Lower lobe of right lung (tissue), 2 donors: ENCODE data around the gene LMNTD2. TPM values are rescaled to one million over a fixed set of nuclear protein-coding genes. Genes with fewer than 3 reads are reported as not detected.
A peak's percentile ranks its signal among the peaks of the same experiment; 100 is the strongest.
"Not testable (repeated sequence)": the region's sequence is repeated elsewhere in the genome, so short reads cannot be mapped to it uniquely, and the experiment has no call there.

ENCODE experiments used
- ATAC-seq, 2 donors: fragments of 200-7000 bp; cut with Tn5 transposase; one replicate each; pipeline ENCODE4 v1.9.1; 2020 to 2022; ENCODE audit warnings: mild to moderate bottlenecking in 2 of 2, moderate library complexity in 2 of 2
- DNase-seq: peaks from one replicate; pipeline ENCODE4 v3.0.0-alpha.2; 2020
- H3K27ac ChIP-seq: fragments of 200-600 bp; one replicate; pipeline ENCODE4 v1.8.0; 2022
- H3K27me3 ChIP-seq: fragments of 200-600 bp; one replicate; pipeline ENCODE4 v1.8.0; 2022; ENCODE audit warnings: low read depth
- H3K36me3 ChIP-seq: fragments of 200-600 bp; one replicate; pipeline ENCODE4 v1.8.0; 2022; ENCODE audit warnings: mild to moderate bottlenecking
- H3K4me1 ChIP-seq: fragments of 200-600 bp; one replicate; pipeline ENCODE4 v1.8.0; 2022
- H3K4me3 ChIP-seq: fragments of 200-600 bp; one replicate; pipeline ENCODE4 v1.8.0; 2022; ENCODE audit warnings: mild to moderate bottlenecking
- H3K9me3 ChIP-seq: fragments of 200-600 bp; one replicate; pipeline ENCODE4 v1.8.0; 2022
- intact Hi-C: fragments of 100-400 bp; cut with DNase I; formaldehyde crosslinking; loops from one replicate; pipeline ENCODE4 v1.11.0; 2022
- total RNA-seq: library from RNA; stranded (reverse); fragmentation: NEBNext Ultra II Directional; extraction: Animal tissue kit (Norgen Biotek cat#: 25700); gene quantifications from one replicate; pipeline ENCODE4 v1.2.1, GENCODE V29; 2021
- TF ChIP-seq, protein P1 (sequence below): fragments of 200-600 bp; IDR thresholded peaks from one replicate; pipeline ENCODE4 v1.8.0; 2022; ENCODE audit warnings: antibody characterized with exemption, mild to moderate bottlenecking
- donor health status: DM: no; HTN: yes; CAD: no; lungs with severe emphysema.

LMNTD2 gene
- total RNA-seq, 1 donor from 2014 or later, result 6.0 TPM

DNA sequence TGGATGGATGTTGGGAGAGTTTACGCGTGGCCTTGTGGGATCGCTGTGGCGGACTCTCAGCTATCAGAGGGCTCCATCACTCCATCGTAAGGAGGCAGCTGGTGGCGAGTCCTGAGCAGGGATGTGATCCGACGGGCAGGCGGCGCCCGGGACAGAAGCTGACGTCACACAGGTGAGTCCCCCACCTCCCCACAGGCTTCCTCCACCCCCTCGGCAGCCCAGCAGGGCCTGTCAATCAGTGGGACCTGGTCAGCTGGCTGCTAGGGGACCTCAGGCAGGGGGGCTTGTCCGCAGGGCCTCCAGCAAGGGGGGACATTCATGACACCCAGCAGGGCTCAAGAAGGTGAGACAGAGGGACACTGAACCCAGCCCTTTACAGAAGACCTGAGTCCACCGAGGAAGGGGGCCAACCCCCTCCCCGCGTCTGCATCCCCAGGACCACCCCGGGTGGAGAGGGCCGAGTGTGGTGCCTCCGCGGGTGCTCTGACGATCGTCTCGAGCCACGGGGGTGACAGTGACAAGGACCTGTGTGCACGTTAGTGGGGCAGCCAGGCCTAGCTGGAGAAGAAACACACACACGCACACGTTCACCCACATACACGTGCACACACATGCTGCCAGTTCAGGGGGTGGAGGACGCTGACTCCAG, 32.2 kb downstream of the LMNTD2 start:
- DNase-seq, result no peak
- ATAC-seq, result no peak
- H3K36me3 ChIP-seq, result peaks cover 23% of the 10 kb centered on the region
- no peaks in the 10 kb centered on the region for H3K27me3 ChIP-seq
- no peak overlapping the region for H3K27ac ChIP-seq
- H3K9me3 ChIP-seq, result no peaks in the 10 kb centered on the region
- H3K4me3 ChIP-seq, result no peak overlapping the region
- intact Hi-C loops, result no loop called here
- no peaks in the 10 kb centered on the region for H3K4me1 ChIP-seq
- TF ChIP-seq, protein P1, sequence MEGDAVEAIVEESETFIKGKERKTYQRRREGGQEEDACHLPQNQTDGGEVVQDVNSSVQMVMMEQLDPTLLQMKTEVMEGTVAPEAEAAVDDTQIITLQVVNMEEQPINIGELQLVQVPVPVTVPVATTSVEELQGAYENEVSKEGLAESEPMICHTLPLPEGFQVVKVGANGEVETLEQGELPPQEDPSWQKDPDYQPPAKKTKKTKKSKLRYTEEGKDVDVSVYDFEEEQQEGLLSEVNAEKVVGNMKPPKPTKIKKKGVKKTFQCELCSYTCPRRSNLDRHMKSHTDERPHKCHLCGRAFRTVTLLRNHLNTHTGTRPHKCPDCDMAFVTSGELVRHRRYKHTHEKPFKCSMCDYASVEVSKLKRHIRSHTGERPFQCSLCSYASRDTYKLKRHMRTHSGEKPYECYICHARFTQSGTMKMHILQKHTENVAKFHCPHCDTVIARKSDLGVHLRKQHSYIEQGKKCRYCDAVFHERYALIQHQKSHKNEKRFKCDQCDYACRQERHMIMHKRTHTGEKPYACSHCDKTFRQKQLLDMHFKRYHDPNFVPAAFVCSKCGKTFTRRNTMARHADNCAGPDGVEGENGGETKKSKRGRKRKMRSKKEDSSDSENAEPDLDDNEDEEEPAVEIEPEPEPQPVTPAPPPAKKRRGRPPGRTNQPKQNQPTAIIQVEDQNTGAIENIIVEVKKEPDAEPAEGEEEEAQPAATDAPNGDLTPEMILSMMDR, result no peak

DNA sequence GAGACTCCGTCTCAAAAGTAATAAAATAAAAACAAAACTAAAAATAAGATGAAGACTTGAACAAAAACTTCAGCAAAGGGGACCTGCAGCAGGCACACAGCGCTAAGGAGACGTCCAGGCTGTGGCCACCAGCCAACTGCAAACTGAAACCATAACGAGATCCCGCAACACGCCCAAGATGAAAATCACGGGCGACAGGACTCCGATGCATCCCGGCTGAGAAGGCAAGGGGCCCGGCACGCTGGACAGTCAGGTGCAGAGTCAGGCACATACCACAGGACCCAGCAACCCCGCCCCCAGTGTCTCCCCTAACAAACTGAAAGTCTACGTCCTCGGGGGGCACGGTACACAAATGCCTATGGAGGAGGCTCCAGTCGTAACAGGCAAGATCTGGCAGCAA, 34.3 kb downstream of the LMNTD2 start:
- Histone ChIP-seq H3K4me3 (no peak overlapping the region), H3K9me3 (no peaks in the 10 kb centered on the region), H3K4me1 (no peaks in the 10 kb centered on the region), H3K36me3 (peaks cover 2% of the 10 kb centered on the region), H3K27me3 (no peaks in the 10 kb centered on the region), H3K27ac (no peak overlapping the region)
- no peak for ATAC-seq
- intact Hi-C loops, result no loop called here
- TF ChIP-seq, protein P1, result no peak
- no peak for DNase-seq

DNA sequence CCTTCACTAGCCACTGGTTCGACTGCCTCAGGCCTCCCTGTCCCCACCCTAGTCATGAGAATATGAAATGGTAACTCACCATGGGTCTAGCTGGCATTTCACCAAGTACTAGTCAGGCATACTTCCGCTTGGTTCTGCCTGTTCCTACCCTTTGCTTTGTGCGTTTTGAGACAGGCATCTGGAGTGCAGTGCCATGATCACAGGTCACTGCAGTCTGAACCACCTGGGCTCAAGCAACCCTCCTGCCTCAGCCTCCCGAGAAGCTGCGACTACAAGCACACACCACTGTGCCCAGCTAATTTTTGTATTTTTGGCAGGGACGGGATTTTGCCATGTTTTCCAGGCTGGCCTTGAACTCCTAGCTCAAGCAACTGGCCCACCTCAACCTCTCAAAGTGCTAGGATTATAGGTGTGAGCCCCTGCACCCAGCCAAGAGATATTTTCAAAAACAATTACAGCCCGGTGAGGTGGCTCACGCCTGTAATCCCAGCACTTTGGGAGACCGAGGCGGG, 39.3 kb downstream of the LMNTD2 start:
- Histone ChIP-seq H3K4me1 (no peaks in the 10 kb centered on the region), H3K27ac (no peak overlapping the region), H3K27me3 (no peaks in the 10 kb centered on the region), H3K9me3 (no peaks in the 10 kb centered on the region), H3K36me3 (no peaks in the 10 kb centered on the region), H3K4me3 (no peak overlapping the region)
- intact Hi-C loops, result no loop called here
- ATAC-seq (no peak), DNase-seq (no peak)
- TF ChIP-seq, protein P1, result no peak

DNA sequence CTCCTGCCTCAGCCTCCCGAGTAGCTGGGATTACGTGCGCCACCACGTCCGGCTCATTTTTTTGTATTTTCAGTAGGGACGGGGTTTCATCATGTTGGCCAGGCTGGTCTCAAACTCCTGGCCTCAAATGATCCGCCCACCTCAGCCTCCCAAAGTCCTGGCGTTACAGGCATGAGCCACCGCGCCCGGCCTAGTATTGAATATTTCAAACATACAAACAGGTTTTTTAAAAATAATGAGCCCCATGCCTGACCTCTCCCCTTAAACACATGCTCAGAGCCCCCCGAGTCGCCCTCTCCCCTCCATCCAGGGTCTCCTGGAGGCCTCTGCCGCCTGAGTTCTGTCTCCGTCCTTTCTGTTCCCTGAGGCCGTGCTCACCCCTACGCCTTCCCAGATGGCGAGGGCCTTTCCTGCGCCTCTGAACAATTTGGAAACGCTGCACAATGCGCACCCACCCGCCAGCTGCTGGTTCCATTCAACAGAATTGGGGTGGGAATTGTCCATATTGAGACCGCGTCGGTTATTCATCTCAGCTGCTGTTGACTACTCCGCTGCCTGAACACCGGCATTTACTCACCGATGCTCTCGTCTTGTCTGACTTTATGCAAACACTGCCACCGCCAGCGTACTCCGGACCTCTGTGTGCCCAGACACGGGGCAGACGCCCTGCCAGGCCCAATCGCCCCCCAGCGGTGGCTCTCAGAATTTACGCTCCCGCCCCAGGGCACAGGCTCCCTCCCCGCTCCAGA, 39.9 kb downstream of the LMNTD2 start:
- Histone ChIP-seq H3K4me3 (no peak overlapping the region), H3K27me3 (no peaks in the 10 kb centered on the region), H3K4me1 (no peaks in the 10 kb centered on the region), H3K27ac (no peak overlapping the region), H3K36me3 (no peaks in the 10 kb centered on the region), H3K9me3 (no peaks in the 10 kb centered on the region)
- TF ChIP-seq, protein P1, result no peak
- no peak for ATAC-seq
- intact Hi-C loops, result no loop called here
- peak; percentile 50 for DNase-seq

DNA sequence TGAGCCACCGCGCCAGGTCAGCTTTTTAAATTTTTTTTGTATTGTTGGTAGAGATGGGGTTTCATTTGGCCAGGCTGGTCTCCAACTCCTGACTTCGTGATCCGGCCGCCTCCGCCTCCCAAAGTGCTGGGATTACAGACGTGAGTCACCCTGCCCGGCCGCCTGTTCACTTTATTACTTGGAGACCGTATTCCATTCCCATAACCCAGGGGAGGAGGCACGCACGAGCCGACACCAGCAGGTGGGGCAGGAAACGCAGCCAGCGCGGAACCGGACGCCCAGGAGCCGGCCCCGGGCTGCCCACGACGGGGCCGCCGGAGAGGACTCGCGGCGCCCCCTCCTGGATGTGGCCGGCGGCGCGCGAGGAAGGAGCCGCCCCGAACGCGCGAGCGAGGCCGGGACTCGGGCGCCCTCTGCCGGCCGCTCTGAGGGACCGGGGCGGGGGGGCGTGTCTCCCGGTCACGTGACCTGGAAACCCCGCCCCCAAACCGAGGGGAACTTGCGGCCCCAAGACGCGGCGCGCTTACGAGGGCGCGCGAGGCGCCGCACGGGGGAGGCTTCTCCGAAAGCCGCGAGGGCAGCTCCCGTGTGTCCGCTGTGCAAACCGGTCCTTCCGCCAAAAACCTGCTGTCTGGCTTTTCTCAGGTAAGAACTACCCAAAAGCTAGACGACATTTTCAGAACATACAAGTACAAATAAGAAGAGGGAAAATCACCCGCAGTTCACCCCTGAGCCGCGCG, 41.9 kb downstream of the LMNTD2 start:
- no peaks in the 10 kb centered on the region for H3K27me3 ChIP-seq
- TF ChIP-seq, protein P1, result no peak
- H3K27ac ChIP-seq, result peak overlapping the region; percentile 81
- peak overlapping the region; percentile 46 for H3K4me3 ChIP-seq
- no peaks in the 10 kb centered on the region for H3K4me1 ChIP-seq
- H3K36me3 ChIP-seq, result peaks cover 4% of the 10 kb centered on the region
- no peaks in the 10 kb centered on the region for H3K9me3 ChIP-seq
- DNase-seq (peak; percentile 95), ATAC-seq (peak; percentile 98 to 100)
- intact Hi-C loops, result no loop called here

DNA sequence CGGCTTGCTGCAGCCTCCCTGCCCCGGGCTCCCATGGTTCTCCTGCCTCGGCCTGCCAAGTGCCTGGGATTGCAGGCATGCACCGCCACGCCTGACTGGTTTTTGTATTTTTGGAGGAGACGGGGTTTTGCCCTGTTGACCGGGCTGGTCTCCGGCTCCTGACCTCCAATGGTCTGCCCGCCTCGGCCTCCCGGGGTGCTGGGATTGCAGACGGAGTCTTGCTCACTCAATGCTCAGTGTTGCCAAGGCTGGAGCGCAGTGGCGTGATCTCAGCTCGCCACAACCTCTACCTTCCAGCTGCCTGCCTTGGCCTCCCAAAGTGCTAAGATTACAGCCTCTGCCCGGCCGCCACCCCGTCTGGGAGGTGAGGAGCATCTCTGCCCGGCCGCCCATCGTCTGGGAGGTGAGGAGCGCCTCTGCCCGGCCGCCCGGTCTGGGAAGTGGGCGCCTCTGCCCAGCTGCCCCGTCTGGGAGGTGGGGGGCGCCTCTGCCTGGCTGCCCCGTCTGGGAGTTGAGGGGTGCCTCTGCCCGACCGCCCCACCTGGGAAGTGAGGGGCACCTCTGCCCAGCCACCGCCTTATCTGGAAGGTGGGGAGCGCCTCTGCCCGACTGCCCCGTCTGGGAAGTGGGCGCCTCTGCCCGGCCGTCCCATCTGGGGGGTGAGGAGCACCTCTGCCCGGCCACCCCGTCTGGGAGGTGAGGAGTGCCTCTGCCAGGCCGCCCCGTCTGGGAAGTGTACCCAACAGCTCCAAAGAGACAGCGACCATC, 43.4 kb downstream of the LMNTD2 start:
- H3K4me1 ChIP-seq, intact Hi-C loops, H3K27ac ChIP-seq, H3K9me3 ChIP-seq, ATAC-seq, H3K4me3 ChIP-seq, H3K27me3 ChIP-seq: not testable (repeated sequence)
- DNase-seq, result peak; percentile 42
- H3K36me3 ChIP-seq, result peaks cover 13% of the 10 kb centered on the region
